ENCODE data around the gene NFASC. TPM values are rescaled to one million over a fixed set of nuclear protein-coding genes. Genes with fewer than 3 reads are reported as not detected.

Gene NFASC
- total RNA-seq, 2 donors from 2014 or later, result 0.11 to 1.8 TPM

DNA sequence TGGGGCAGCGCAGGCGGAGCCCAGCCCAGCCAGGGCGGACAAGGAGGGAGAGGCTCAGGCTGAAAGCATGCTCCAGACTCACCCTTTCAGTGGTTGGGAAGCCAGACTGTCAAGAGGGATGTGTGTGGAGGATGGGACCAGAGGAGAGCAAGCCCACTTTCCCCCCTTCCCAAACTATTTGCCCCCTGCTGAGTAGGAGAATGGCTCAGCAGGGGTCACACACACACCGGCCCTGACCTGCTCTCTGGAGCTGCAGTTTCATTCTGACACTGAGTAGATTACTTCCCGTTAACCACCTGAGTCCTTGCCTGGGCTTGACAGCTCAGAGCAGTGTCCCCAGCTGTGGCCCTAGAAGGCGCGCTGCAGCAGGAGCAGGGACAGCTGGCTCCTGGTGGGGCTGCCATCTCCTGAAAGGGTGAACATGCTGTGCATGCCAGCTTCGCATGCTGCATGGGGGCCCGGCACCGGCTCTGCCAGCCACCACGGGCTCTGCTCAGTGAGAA lies 120.7 kb downstream of the NFASC start:
- Mint-ChIP-seq H3K36me3 (no peaks in the 10 kb centered on the region), H3K27ac (peak overlapping the region in 1 of 2 donors; percentile 33), H3K9me3 (no peaks in the 10 kb centered on the region)
- DNase-seq (ENCODE audit: low spot score in 2 of 2) (no peak), ATAC-seq (no peak)

- ATAC-seq, result no peak
These were observed 121.7 kb downstream of the NFASC start for GRCh38 chr1:204992201-204992997.

GRCh38 chr1:204992998-204993314 lies 122.3 kb downstream of the NFASC start:
- no peaks in the 10 kb centered on the region for H3K36me3 Mint-ChIP-seq
- DNase-seq (ENCODE audit: low spot score in 2 of 2) (no peak), ATAC-seq (no peak)
- H3K27ac Mint-ChIP-seq, result peak overlapping the region in 1 of 2 donors; percentile 4
- H3K9me3 Mint-ChIP-seq, result no peaks in the 10 kb centered on the region

More at GRCh38 chr1:204992201-204992997, 121.7 kb downstream of the NFASC start:
- no peaks in the 10 kb centered on the region for H3K9me3 Mint-ChIP-seq
- peak in 1 of 2 donors; percentile 11 for DNase-seq (ENCODE audit: low spot score in 2 of 2)
- no peaks in the 10 kb centered on the region for H3K36me3 Mint-ChIP-seq
- peak overlapping the region; percentile 33 to 82 for H3K27ac Mint-ChIP-seq

DNA sequence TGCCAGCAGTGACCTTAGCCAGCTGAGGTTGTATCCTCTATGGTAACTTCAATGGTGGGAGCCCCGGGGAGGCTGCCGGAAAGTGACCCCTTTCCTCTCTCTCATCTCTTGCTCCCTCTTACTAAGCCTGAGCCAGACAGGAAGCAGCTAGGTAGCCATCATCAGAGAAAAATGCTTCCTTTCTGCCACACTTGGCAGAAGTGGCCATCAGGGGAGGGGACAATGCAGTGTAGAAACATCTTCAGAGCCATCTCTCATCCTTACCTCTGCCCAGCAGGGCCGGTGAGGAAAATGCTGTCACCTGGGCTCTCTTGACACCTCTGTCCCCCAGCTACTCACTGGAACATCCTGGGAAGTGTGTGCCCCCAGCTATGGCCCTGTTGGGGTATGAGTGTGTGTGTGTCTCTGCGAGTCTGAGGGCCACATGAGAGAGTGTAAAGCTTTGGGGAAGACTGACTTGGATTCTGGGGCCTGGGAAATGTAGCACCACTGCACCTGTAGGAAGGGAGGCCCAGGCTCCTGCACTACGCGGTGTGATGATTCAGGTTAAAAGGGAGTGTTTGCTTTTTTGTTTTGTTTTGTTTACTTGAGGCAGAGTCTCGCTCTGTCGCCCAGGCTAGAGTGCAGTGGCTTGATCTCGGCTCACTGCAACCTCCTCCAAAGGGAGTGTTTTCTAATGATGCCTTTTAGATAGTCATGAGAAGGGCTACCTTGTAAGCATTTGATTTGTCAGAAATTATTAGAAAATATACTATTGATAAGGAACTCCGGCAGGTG lies 123.6 kb downstream of the NFASC start:
- no peaks in the 10 kb centered on the region for H3K36me3 Mint-ChIP-seq
- no peaks in the 10 kb centered on the region for H3K9me3 Mint-ChIP-seq
- DNase-seq (ENCODE audit: low spot score in 2 of 2) (no peak), ATAC-seq (no peak)
- peak overlapping the region in 1 of 2 donors; percentile 8 for H3K27ac Mint-ChIP-seq

- Mint-ChIP-seq H3K27ac (no peak overlapping the region), H3K36me3 (no peaks in the 10 kb centered on the region), H3K9me3 (no peaks in the 10 kb centered on the region)
- no peak for DNase-seq (ENCODE audit: low spot score in 2 of 2)
- no peak for ATAC-seq
These were observed 126.3 kb downstream of the NFASC start for GRCh38 chr1:204996981-204997380.

- ATAC-seq, result no peak
- DNase-seq (ENCODE audit: low spot score in 2 of 2), result no peak
- Mint-ChIP-seq H3K9me3 (no peaks in the 10 kb centered on the region), H3K27ac (no peak overlapping the region), H3K36me3 (no peaks in the 10 kb centered on the region)
These were observed 127.1 kb downstream of the NFASC start for GRCh38 chr1:204997591-204998355.

- Mint-ChIP-seq H3K9me3 (no peaks in the 10 kb centered on the region), H3K36me3 (no peaks in the 10 kb centered on the region), H3K27ac (no peak overlapping the region)
- DNase-seq (ENCODE audit: low spot score in 2 of 2) (no peak), ATAC-seq (no peak)
These were observed 130.5 kb downstream of the NFASC start for GRCh38 chr1:205001162-205001561.

DNA sequence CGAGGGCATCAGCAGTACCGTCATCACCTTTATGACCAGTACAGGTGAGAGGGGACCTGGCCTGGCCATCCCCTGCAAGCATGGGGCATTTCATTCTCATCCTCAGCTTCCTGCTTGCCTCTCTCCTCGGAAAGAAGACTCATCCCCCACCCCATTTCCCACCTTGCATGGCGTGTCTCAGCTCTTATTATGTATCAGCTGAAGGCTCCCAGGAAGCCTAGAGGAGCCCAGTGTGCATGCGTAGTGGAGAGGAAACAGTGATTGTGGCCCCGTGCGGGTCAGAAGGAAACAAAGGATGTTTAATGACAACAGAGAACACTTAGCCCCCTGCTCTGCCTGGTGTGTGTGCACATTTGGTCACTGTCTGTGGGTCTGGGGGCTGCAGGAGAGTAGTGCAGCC lies 132.0 kb downstream of the NFASC start:
- Mint-ChIP-seq H3K27ac (no peak overlapping the region), H3K36me3 (no peaks in the 10 kb centered on the region)

GRCh38 chr1:205003358-205004131 lies 132.9 kb downstream of the NFASC start:
- Mint-ChIP-seq H3K36me3 (no peaks in the 10 kb centered on the region), H3K27ac (no peak overlapping the region), H3K9me3 (no peaks in the 10 kb centered on the region)
- DNase-seq (ENCODE audit: low spot score in 2 of 2), result no peak
- no peak for ATAC-seq

More for the DNA sequence above, 132.0 kb downstream of the NFASC start:
- DNase-seq (ENCODE audit: low spot score in 2 of 2) (no peak), ATAC-seq (no peak)
- H3K9me3 Mint-ChIP-seq, result no peaks in the 10 kb centered on the region

DNA sequence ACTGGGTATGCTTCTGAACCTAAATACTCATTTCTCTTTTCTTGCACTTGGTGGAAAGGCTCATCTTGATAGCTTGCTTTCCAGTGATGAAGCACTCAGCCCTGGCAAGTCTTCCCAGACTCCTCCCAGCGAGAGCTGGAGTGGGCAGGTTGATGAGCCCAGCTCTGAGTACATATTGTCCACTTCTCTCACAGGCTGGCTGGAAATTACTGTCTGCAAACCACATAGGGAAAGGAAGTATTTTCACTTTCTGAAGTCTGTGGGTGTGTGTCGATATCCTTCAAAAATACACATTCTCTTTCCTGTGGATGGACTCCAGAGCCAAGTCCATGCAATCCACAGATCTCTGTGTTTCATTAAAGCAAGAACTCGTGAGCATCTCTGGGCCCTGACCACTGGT lies 133.7 kb downstream of the NFASC start:
- ATAC-seq, result no peak

GRCh38 chr1:205008896-205009295 lies 138.2 kb downstream of the NFASC start:
- no peak overlapping the region for H3K27ac Mint-ChIP-seq
- DNase-seq (ENCODE audit: low spot score in 2 of 2) (no peak), ATAC-seq (no peak)
- H3K36me3 Mint-ChIP-seq, result no peaks in the 10 kb centered on the region
- no peaks in the 10 kb centered on the region for H3K9me3 Mint-ChIP-seq

More for the DNA sequence above, 133.7 kb downstream of the NFASC start:
- no peaks in the 10 kb centered on the region for H3K9me3 Mint-ChIP-seq
- no peaks in the 10 kb centered on the region for H3K36me3 Mint-ChIP-seq
- no peak for DNase-seq (ENCODE audit: low spot score in 2 of 2)
- H3K27ac Mint-ChIP-seq, result no peak overlapping the region

DNA sequence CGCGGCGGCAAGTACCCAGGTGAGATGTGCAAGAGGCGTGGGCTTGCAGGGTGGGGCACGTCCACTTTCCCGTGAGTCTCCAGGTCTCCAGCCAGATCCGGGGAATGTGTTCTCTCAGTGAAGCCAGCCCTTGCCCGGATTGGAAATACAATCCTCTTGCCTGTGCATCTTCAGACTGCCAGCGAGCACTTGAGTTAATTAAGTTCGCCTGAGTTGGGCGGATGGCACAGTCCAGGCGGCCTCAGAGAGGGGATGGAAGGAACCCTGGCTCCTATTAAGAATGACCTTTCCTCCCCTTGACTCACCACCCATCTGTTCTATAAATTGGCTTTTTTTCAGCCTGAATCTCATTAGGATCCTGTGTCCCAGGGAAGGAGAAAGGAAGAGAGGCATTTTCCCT lies 139.0 kb downstream of the NFASC start:
- H3K9me3 Mint-ChIP-seq, result no peaks in the 10 kb centered on the region
- H3K27ac Mint-ChIP-seq, result no peak overlapping the region
- H3K36me3 Mint-ChIP-seq, result no peaks in the 10 kb centered on the region
- DNase-seq (ENCODE audit: low spot score in 2 of 2) (no peak), ATAC-seq (no peak)

- H3K9me3 Mint-ChIP-seq, result no peaks in the 10 kb centered on the region
- H3K36me3 Mint-ChIP-seq, result no peaks in the 10 kb centered on the region
- DNase-seq (ENCODE audit: low spot score in 2 of 2) (no peak), ATAC-seq (no peak)
- H3K27ac Mint-ChIP-seq, result no peak overlapping the region
These were observed 141.9 kb downstream of the NFASC start for GRCh38 chr1:205012391-205013140.

GRCh38 chr1:205013683-205014367 lies 143.2 kb downstream of the NFASC start:
- DNase-seq (ENCODE audit: low spot score in 2 of 2) (no peak), ATAC-seq (no peak)
- Mint-ChIP-seq H3K9me3 (no peaks in the 10 kb centered on the region), H3K27ac (peak overlapping the region in 1 of 2 donors; percentile 48), H3K36me3 (no peaks in the 10 kb centered on the region)

GRCh38 chr1:205014783-205015182 lies 144.1 kb downstream of the NFASC start:
- Mint-ChIP-seq H3K9me3 (no peaks in the 10 kb centered on the region), H3K36me3 (no peaks in the 10 kb centered on the region), H3K27ac (peak overlapping the region in 1 of 2 donors; percentile 48)
- DNase-seq (ENCODE audit: low spot score in 2 of 2) (no peak), ATAC-seq (no peak)
